T-cell (primary cell): Measurements from ENCODE around the gene MAOA. TPM values are rescaled to one million over a fixed set of nuclear protein-coding genes. Genes with fewer than 3 reads are reported as not detected.

Experiments
- ATAC-seq, 4 experiments: fragments of 200-7000 bp in 3 of 4; fragments of 150-1000 bp in 1 of 4; cut with Tn5 transposase; replicated peaks in 1 of 4; 1 replicate in 3 of 4; 2 replicates in 1 of 4; pipeline ENCODE4 v1.10.0; 2021; ENCODE audit warnings: moderate library complexity in 3 of 4, mild to moderate bottlenecking in 2 of 4, moderate number of reproducible peaks in 1 of 4
- CTCF ChIA-PET, 2 donors: fragments of 300-600 bp; sonication (Branson Sonifier 250); formaldehyde crosslinking; loops; one replicate each; lab custom pipeline; 2022; ENCODE audit warnings: antibody characterized with exemption in 2 of 2; lab: Charles Lee
- POLR2A ChIA-PET, 2 donors: fragments of 300-600 bp; sonication (Branson Sonifier 250); formaldehyde crosslinking; loops; one replicate each; lab custom pipeline; 2022; ENCODE audit warnings: antibody characterized with exemption in 2 of 2; lab: Charles Lee
- DNase-seq, 35 experiments: peaks; one replicate each; pipeline versions ENCODE4 v3.0.0 to v3.0.0-alpha.2; 2013 to 2023
- H3K27ac ChIP-seq: one replicate; pipeline ENCODE4 v1.5.1; 2013; ENCODE audit warnings: low read length
- H3K27me3 ChIP-seq, 2 experiments: replicated peaks in 1 of 2; 1 replicate in 1 of 2; 2 replicates in 1 of 2; pipeline versions ENCODE4 v1.6.1 to v1.7.0; 2013; ENCODE audit warnings: low read length in 1 of 2, mixed read lengths in 1 of 2; ENCODE audit not compliant: control insufficient read depth in 2 of 2, insufficient read depth in 2 of 2; ENCODE audit errors: extremely low read depth in 1 of 2
- H3K36me3 ChIP-seq, 2 donors: 1 replicate in 1 of 2; 2 replicates in 1 of 2; pipeline versions ENCODE4 v1.6.1 to v1.7.0; 2013; ENCODE audit warnings: low read length in 1 of 2; ENCODE audit not compliant: control insufficient read depth in 2 of 2, insufficient read depth in 1 of 2; ENCODE audit errors: extremely low read depth in 1 of 2
- H3K4me1 ChIP-seq, 2 experiments: 1 replicate in 1 of 2; 2 replicates in 1 of 2; pipeline versions ENCODE4 v1.6.1 to v1.7.0; 2013; ENCODE audit warnings: low read length in 2 of 2, mixed read lengths in 1 of 2; ENCODE audit not compliant: insufficient read depth in 2 of 2, control insufficient read depth in 1 of 2; ENCODE audit errors: extremely low read depth in 1 of 2
- H3K4me3 ChIP-seq, 2 donors: 1 replicate in 1 of 2; 2 replicates in 1 of 2; pipeline versions ENCODE4 v1.5.1 to v1.7.0; 2013; ENCODE audit warnings: mild to moderate bottlenecking in 2 of 2, low read length in 1 of 2, moderate library complexity in 1 of 2; ENCODE audit not compliant: control insufficient read depth in 1 of 2; ENCODE audit errors: extremely low read depth in 1 of 2
- H3K9me3 ChIP-seq: 2 replicates; pipeline ENCODE4 v1.7.0; 2013
- H3K27ac Mint-ChIP-seq, 2 donors: one replicate each; pipeline ENCODE4 v1.8.0; 2020 to 2021; ENCODE audit warnings: mild to moderate bottlenecking in 2 of 2, mixed read lengths in 2 of 2
- H3K27me3 Mint-ChIP-seq, 2 donors: one replicate each; pipeline ENCODE4 v1.8.0; 2021 to 2022; ENCODE audit warnings: mixed read lengths in 2 of 2
- H3K36me3 Mint-ChIP-seq: one replicate; pipeline ENCODE4 v1.8.0; 2021; ENCODE audit warnings: mixed read lengths
- H3K4me1 Mint-ChIP-seq, 3 donors: one replicate each; pipeline ENCODE4 v1.8.0; 2020 to 2022; ENCODE audit warnings: mixed read lengths in 3 of 3, mild to moderate bottlenecking in 1 of 3
- H3K4me3 Mint-ChIP-seq, 3 donors: one replicate each; pipeline ENCODE4 v1.8.0; 2020 to 2022; ENCODE audit warnings: mild to moderate bottlenecking in 3 of 3, mixed read lengths in 3 of 3, moderate library complexity in 3 of 3
- H3K9me3 Mint-ChIP-seq, 3 donors: one replicate each; pipeline ENCODE4 v1.8.0; 2020 to 2022; ENCODE audit warnings: mixed read lengths in 3 of 3
- WGBS: methylation state at CpG from one replicate; pipeline ENCODE4 v1.1.5; 2013; ENCODE audit warnings: missing lambda C conversion rate; ENCODE audit not compliant: insufficient coverage; 5-methylcytosine and 5-hydroxymethylcytosine counted together
- total RNA-seq, 35 experiments: library from RNA in 6 of 35; stranded (reverse) in 6 of 35; fragments of 120-200 nt in 1 of 35; gene quantifications; one replicate each; pipeline versions ENCODE4 v1.2.1 to v1.2.4 and lab custom pipeline; 2013 to 2026

MAOA gene
- total RNA-seq, 5 donors from 2014 or later (not counting 1 experiment from before 2014, with no cell fraction given): 0.08 to 0.55 (median 0.37) TPM; not detected in 1

DNA sequence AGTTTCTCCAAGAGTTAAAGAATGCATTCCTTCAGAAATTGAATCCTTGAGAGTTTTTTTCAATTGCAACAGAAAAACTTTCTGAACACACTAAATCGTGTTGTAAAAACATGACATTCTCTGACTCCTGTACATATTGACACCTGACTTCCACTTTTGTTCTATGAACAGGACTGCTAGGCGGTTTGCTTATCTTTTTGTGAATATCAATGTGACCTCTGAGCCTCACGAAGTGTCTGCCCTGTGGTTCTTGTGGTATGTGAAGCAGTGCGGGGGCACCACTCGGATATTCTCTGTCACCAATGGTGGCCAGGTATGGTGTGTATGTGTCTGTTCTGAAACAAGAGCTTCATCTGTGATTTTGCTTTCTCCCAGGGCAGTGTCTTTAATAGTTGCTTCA lies 71.9 kb downstream of the MAOA start:
- ATAC-seq (no peak), DNase-seq (no peak)
- Histone ChIP-seq H3K36me3 (no peaks in the 10 kb centered on the region), H3K4me3 (no peak overlapping the region), H3K4me1 (no peaks in the 10 kb centered on the region), H3K9me3 (no peaks in the 10 kb centered on the region), H3K27me3 (no peaks in the 10 kb centered on the region), H3K27ac (no peak overlapping the region)
- H3K9me3 Mint-ChIP-seq: no peaks in the 10 kb centered on the region
- no peaks in the 10 kb centered on the region for H3K4me1 Mint-ChIP-seq
- no CpG with 5 or more reads among the region's 5 CpGs for WGBS
- H3K27me3 Mint-ChIP-seq: peaks cover 0 to 27% of the 10 kb centered on the region in 2 donors
- ChIA-PET CTCF (no interaction called here), POLR2A (no interaction called here)
- no peaks in the 10 kb centered on the region for H3K36me3 Mint-ChIP-seq
- no peak overlapping the region for H3K27ac Mint-ChIP-seq
- no peak overlapping the region for H3K4me3 Mint-ChIP-seq

GRCh38 chrX:43728966-43729365 lies 72.9 kb downstream of the MAOA start:
- DNase-seq: no peak
- Mint-ChIP-seq H3K9me3 (no peaks in the 10 kb centered on the region), H3K36me3 (no peaks in the 10 kb centered on the region), H3K4me3 (no peak overlapping the region), H3K27me3 (peaks cover 0 to 33% of the 10 kb centered on the region in 2 donors), H3K27ac (no peak overlapping the region), H3K4me1 (no peaks in the 10 kb centered on the region)
- Histone ChIP-seq H3K4me3 (no peak overlapping the region), H3K4me1 (no peaks in the 10 kb centered on the region), H3K9me3 (no peaks in the 10 kb centered on the region), H3K27me3 (no peaks in the 10 kb centered on the region), H3K36me3 (no peaks in the 10 kb centered on the region), H3K27ac (no peak overlapping the region)
- ChIA-PET CTCF (no interaction called here), POLR2A (no interaction called here)
- 100% methylated on average over 1 of the region's 1 CpG for WGBS
- no peak for ATAC-seq

DNA sequence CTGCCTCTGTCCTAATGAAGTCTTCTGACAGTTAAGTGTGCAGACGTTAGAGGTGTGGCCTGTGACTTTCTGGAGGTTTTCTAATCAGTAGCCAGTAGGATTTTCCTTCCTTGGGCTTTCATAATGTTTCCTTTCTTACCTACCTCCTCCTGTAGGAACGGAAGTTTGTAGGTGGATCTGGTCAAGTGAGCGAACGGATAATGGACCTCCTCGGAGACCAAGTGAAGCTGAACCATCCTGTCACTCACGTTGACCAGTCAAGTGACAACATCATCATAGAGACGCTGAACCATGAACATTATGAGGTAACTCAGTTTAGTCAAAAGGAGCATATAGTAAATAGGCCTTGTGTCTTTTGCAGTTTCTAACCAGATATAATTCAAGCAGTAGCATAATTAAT lies 75.0 kb downstream of the MAOA start:
- Mint-ChIP-seq H3K9me3 (no peaks in the 10 kb centered on the region), H3K27me3 (peaks cover 0 to 36% of the 10 kb centered on the region in 2 donors), H3K36me3 (no peaks in the 10 kb centered on the region), H3K4me1 (no peaks in the 10 kb centered on the region), H3K4me3 (no peak overlapping the region), H3K27ac (no peak overlapping the region)
- ChIA-PET CTCF (no interaction called here), POLR2A (no interaction called here)
- Histone ChIP-seq H3K36me3 (no peaks in the 10 kb centered on the region), H3K27ac (no peak overlapping the region), H3K4me1 (no peaks in the 10 kb centered on the region), H3K9me3 (no peaks in the 10 kb centered on the region), H3K27me3 (no peaks in the 10 kb centered on the region), H3K4me3 (no peak overlapping the region)
- no CpG with 5 or more reads among the region's 7 CpGs for WGBS
- DNase-seq: no peak
- ATAC-seq: no peak

- Mint-ChIP-seq H3K9me3 (no peaks in the 10 kb centered on the region), H3K4me3 (no peak overlapping the region), H3K27me3 (peaks cover 0 to 22% of the 10 kb centered on the region in 2 donors), H3K36me3 (no peaks in the 10 kb centered on the region), H3K4me1 (no peaks in the 10 kb centered on the region), H3K27ac (no peak overlapping the region)
- Histone ChIP-seq H3K27ac (no peak overlapping the region), H3K4me3 (no peak overlapping the region), H3K36me3 (no peaks in the 10 kb centered on the region), H3K4me1 (no peaks in the 10 kb centered on the region), H3K27me3 (peaks cover 0 to 3% of the 10 kb centered on the region in 2 experiments), H3K9me3 (no peaks in the 10 kb centered on the region)
- ATAC-seq: no peak
- no CpG with 5 or more reads among the region's 1 CpG for WGBS
- DNase-seq: no peak
- POLR2A ChIA-PET: interaction anchor here in 1 of 2 donors (0.8 kb wide), 1 partner anchor 18 kb away, joined by 5 read pairs; no protein-coding TSS in a partner anchor
- CTCF ChIA-PET: no interaction called here
Measured at GRCh38 chrX:43733699-43734098, 77.6 kb downstream of the MAOA start.

- no peaks in the 10 kb centered on the region for H3K9me3 ChIP-seq
- no peak for ATAC-seq
- H3K4me3 Mint-ChIP-seq: no peak overlapping the region
- no peak overlapping the region for H3K27ac ChIP-seq
- ChIA-PET POLR2A (interaction anchor here in 1 of 2 donors (0.8 kb wide), 1 partner anchor 17 kb away, joined by 5 read pairs; no protein-coding TSS in a partner anchor), CTCF (no interaction called here)
- no peak overlapping the region for H3K4me3 ChIP-seq
- H3K9me3 Mint-ChIP-seq: no peaks in the 10 kb centered on the region
- H3K27me3 Mint-ChIP-seq: peaks cover 0 to 19% of the 10 kb centered on the region in 2 donors
- no peaks in the 10 kb centered on the region for H3K4me1 Mint-ChIP-seq
- WGBS: no CpG with 5 or more reads among the region's 1 CpG
- no peaks in the 10 kb centered on the region for H3K4me1 ChIP-seq
- H3K36me3 ChIP-seq: no peaks in the 10 kb centered on the region
- H3K27me3 ChIP-seq: peaks cover 0 to 3% of the 10 kb centered on the region in 2 experiments
- H3K27ac Mint-ChIP-seq: no peak overlapping the region
- no peaks in the 10 kb centered on the region for H3K36me3 Mint-ChIP-seq
- DNase-seq: no peak
Measured at GRCh38 chrX:43734444-43734843, 78.3 kb downstream of the MAOA start.

GRCh38 chrX:43735534-43735933 lies 79.4 kb downstream of the MAOA start:
- H3K4me3 Mint-ChIP-seq: no peak overlapping the region
- ChIA-PET CTCF (no interaction called here), POLR2A (no interaction called here)
- no CpG with 5 or more reads among the region's 6 CpGs for WGBS
- H3K27ac Mint-ChIP-seq: no peak overlapping the region
- no peak overlapping the region for H3K4me3 ChIP-seq
- H3K9me3 ChIP-seq: no peaks in the 10 kb centered on the region
- H3K4me1 ChIP-seq: no peaks in the 10 kb centered on the region
- no peaks in the 10 kb centered on the region for H3K4me1 Mint-ChIP-seq
- H3K36me3 ChIP-seq: no peaks in the 10 kb centered on the region
- DNase-seq (no peak), ATAC-seq (no peak)
- no peak overlapping the region for H3K27ac ChIP-seq
- no peaks in the 10 kb centered on the region for H3K36me3 Mint-ChIP-seq
- H3K9me3 Mint-ChIP-seq: no peaks in the 10 kb centered on the region
- H3K27me3 ChIP-seq: peaks cover 0 to 3% of the 10 kb centered on the region in 2 experiments
- H3K27me3 Mint-ChIP-seq: peaks cover 0 to 24% of the 10 kb centered on the region in 2 donors

DNA sequence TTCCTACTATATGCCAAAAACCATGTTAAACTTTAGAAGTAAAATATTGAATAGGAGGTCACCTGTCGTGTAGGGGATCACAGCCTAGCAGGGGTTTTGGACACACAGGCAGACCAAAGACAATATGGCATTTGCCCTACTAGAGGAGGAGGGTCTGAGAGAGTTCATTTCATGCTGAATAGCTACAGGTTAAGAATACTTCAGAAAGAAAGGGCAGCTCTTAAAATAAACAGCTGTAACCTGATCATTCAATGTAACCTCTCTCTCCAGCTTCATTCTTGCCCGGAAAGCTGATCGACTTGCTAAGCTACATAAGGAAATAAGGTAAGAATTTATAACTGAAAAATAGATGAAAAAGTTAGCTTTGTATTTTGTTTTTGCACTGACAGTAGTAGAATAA lies 79.9 kb downstream of the MAOA start:
- no peaks in the 10 kb centered on the region for H3K4me1 Mint-ChIP-seq
- CTCF ChIA-PET: interaction anchor here in 1 of 2 donors (0.7 kb wide), 1 partner anchor 17 kb away, joined by 3 read pairs; no protein-coding TSS in a partner anchor
- H3K27me3 ChIP-seq: peaks cover 0 to 3% of the 10 kb centered on the region in 2 experiments

More for the DNA sequence above, 79.9 kb downstream of the MAOA start:
- POLR2A ChIA-PET: no interaction called here
- no CpG with 5 or more reads among the region's 3 CpGs for WGBS
- H3K36me3 ChIP-seq: no peaks in the 10 kb centered on the region
- no peak overlapping the region for H3K27ac ChIP-seq
- no peak overlapping the region for H3K27ac Mint-ChIP-seq
- H3K4me3 ChIP-seq: no peak overlapping the region
- peaks cover 0 to 24% of the 10 kb centered on the region in 2 donors for H3K27me3 Mint-ChIP-seq
- H3K4me3 Mint-ChIP-seq: no peak overlapping the region
- ATAC-seq: no peak
- DNase-seq: no peak
- no peaks in the 10 kb centered on the region for H3K9me3 Mint-ChIP-seq
- no peaks in the 10 kb centered on the region for H3K4me1 ChIP-seq
- no peaks in the 10 kb centered on the region for H3K9me3 ChIP-seq
- no peaks in the 10 kb centered on the region for H3K36me3 Mint-ChIP-seq
